GM12875 (cell line): ENCODE data around the gene GALNT9.

Experiments used
- H3K4me3 ChIP-seq: one replicate; pipeline ENCODE4 v1.5.1; 2011; ENCODE audit warnings: low read depth, low read length, control low read depth
- CTCF ChIP-seq: IDR thresholded peaks from 2 replicates; pipeline ENCODE4 v1.5.1; 2011; ENCODE audit warnings: low read depth, mild to moderate bottlenecking, control low read depth, inconsistent platforms, low read length, moderate library complexity, borderline replicate concordance; ENCODE audit not compliant: insufficient read depth

GALNT9 gene

DNA sequence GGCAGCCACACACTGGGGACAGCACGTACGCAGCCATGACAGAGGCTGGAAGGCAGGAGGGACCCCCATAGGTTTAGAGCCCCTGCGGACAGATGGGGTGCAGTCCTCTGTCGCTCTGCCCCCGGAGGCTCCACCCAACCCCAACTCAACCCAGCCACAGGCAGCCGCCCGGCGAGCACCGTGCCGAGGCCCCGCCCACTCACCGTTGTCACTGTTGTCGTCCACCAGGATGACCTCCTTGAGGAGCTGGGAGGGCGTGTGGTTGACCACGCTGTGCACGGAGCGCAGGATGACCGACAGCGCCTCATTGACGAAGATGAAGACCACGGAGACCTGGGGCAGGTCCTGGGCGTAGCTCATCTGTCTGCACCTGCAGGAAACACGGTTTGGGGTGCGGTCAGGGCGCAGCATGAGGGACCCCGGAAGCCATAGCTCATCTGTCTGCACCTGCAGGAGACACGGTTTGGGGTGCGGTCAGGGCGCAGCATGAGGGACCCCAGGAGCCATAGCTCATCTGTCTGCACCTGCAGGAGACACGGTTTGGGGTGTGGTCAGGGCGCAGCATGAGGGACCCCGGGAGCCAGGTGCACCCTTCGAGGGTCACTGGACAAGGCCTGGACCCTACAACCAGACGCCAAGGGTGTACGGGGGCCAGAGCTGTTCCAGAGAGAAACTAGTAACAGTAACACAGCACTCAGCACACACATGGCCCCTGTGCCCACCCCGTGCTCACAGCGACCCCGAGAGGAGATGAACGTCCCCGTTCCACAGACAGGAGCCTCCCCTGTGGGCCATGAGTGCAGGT, 66.9 kb downstream of the GALNT9 start:
- no peak overlapping the region for H3K4me3 ChIP-seq
- no peak for TF ChIP-seq CTCF

GRCh38 chr12:132261328-132262138, 67.9 kb downstream of the GALNT9 start:
- no peak for TF ChIP-seq CTCF
- H3K4me3 ChIP-seq, result no peak overlapping the region

- H3K4me3 ChIP-seq, result no peak overlapping the region
- TF ChIP-seq CTCF, result no peak
Observed at GRCh38 chr12:132260721-132261120, 68.7 kb downstream of the GALNT9 start.

GRCh38 chr12:132259872-132260695, 69.3 kb downstream of the GALNT9 start:
- H3K4me3 ChIP-seq, result no peak overlapping the region
- no peak for TF ChIP-seq CTCF

DNA sequence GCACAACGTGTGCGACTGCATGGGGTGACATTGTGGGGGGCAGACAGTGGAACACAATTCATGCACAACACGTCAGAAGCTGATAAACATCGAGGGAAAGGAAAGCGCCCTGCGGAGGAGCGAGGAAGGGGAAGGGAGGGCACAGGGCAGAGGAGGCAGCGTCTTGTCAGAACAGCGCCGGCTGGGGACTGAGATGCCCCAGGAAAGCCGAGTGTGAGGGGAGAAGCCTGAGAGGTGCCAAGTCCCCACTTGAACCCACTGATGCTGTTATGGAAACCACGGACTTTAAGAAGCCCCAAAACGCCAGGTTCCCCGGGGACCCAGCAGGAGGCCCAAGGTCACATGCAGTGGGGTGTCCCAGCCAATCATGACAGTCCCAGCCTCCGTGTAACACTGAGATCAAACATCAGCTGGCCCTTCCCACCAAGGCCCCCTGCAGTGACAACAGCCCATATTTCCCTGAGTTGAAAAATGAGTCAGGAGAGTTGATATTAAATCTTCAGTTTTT, 70.0 kb downstream of the GALNT9 start:
- no peak for TF ChIP-seq CTCF
- H3K4me3 ChIP-seq, result no peak overlapping the region

- TF ChIP-seq CTCF, result no peak
- no peak overlapping the region for H3K4me3 ChIP-seq
Observed at GRCh38 chr12:132258543-132258942, 70.8 kb downstream of the GALNT9 start.
